ENCODE results near the gene NPHS1.

DNA sequence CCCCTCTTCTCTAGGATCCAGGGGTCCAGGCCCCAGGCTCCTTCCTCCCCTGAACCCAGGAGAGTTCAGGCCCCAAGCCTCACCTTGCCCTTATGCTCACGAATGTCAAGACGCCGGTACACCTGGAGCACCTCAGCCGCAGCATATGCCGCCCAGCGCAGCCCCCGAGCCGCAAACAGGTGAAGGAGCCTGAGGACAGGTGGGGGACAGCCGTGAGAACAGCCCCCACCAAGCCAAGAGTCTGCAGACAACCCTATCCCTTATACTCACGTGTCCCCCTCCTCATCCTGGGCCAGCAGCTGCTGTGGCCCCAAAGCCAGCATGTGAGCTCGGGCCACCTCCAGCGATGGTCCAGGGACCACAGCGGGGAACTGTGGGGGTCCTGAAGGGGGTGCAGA is 44.3 kb upstream of the NPHS1 start:
- TF ChIP-seq, protein P1, sequence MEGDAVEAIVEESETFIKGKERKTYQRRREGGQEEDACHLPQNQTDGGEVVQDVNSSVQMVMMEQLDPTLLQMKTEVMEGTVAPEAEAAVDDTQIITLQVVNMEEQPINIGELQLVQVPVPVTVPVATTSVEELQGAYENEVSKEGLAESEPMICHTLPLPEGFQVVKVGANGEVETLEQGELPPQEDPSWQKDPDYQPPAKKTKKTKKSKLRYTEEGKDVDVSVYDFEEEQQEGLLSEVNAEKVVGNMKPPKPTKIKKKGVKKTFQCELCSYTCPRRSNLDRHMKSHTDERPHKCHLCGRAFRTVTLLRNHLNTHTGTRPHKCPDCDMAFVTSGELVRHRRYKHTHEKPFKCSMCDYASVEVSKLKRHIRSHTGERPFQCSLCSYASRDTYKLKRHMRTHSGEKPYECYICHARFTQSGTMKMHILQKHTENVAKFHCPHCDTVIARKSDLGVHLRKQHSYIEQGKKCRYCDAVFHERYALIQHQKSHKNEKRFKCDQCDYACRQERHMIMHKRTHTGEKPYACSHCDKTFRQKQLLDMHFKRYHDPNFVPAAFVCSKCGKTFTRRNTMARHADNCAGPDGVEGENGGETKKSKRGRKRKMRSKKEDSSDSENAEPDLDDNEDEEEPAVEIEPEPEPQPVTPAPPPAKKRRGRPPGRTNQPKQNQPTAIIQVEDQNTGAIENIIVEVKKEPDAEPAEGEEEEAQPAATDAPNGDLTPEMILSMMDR (IDR thresholded peaks at IDR 0.05; ENCODE audit: low read depth, low read length, missing input control) = no peak
- TF ChIP-seq, protein P2, sequence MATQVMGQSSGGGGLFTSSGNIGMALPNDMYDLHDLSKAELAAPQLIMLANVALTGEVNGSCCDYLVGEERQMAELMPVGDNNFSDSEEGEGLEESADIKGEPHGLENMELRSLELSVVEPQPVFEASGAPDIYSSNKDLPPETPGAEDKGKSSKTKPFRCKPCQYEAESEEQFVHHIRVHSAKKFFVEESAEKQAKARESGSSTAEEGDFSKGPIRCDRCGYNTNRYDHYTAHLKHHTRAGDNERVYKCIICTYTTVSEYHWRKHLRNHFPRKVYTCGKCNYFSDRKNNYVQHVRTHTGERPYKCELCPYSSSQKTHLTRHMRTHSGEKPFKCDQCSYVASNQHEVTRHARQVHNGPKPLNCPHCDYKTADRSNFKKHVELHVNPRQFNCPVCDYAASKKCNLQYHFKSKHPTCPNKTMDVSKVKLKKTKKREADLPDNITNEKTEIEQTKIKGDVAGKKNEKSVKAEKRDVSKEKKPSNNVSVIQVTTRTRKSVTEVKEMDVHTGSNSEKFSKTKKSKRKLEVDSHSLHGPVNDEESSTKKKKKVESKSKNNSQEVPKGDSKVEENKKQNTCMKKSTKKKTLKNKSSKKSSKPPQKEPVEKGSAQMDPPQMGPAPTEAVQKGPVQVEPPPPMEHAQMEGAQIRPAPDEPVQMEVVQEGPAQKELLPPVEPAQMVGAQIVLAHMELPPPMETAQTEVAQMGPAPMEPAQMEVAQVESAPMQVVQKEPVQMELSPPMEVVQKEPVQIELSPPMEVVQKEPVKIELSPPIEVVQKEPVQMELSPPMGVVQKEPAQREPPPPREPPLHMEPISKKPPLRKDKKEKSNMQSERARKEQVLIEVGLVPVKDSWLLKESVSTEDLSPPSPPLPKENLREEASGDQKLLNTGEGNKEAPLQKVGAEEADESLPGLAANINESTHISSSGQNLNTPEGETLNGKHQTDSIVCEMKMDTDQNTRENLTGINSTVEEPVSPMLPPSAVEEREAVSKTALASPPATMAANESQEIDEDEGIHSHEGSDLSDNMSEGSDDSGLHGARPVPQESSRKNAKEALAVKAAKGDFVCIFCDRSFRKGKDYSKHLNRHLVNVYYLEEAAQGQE (IDR thresholded peaks at IDR 0.05) = no peak
- no peak for TF ChIP-seq EGR1 (IDR thresholded peaks at IDR 0.05; ENCODE audit: low read depth in 2 of 2)
- TF ChIP-seq GABPA (IDR thresholded peaks at IDR 0.05 in 1 of 2, conservative IDR thresholded peaks at IDR 0.05 in 1 of 2) = no peak
- TF ChIP-seq FOXA1 (IDR thresholded peaks at IDR 0.05) = no peak
- TF ChIP-seq, protein P3, sequence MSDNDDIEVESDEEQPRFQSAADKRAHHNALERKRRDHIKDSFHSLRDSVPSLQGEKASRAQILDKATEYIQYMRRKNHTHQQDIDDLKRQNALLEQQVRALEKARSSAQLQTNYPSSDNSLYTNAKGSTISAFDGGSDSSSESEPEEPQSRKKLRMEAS (IDR thresholded peaks at IDR 0.05) = no peak
- TF ChIP-seq RAD21 (IDR thresholded peaks at IDR 0.05) = no peak
- TF ChIP-seq, protein P4, sequence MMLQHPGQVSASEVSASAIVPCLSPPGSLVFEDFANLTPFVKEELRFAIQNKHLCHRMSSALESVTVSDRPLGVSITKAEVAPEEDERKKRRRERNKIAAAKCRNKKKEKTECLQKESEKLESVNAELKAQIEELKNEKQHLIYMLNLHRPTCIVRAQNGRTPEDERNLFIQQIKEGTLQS (IDR thresholded peaks at IDR 0.05) = no peak
- TF ChIP-seq YY1 (IDR thresholded peaks at IDR 0.05) = no peak
- no peak for TF ChIP-seq TAF1 (conservative IDR thresholded peaks at IDR 0.05)

All from liver (tissue), 3 donors.